Mesendoderm (in vitro differentiated cells): Measurements from ENCODE around the gene DPYD.

ENCODE experiments used
- DNase-seq: peaks from one replicate; pipeline ENCODE4 v3.0.0; 2013
- H2AK5ac ChIP-seq: 2 replicates; pipeline ENCODE4 v1.6.1; 2013; ENCODE audit warnings: low read length, inconsistent platforms
- H2BK120ac ChIP-seq: 2 replicates; pipeline ENCODE4 v1.6.1; 2013; ENCODE audit warnings: low read depth, mild to moderate bottlenecking, low read length, moderate library complexity, mixed read lengths
- H2BK15ac ChIP-seq: replicated peaks from 2 replicates; pipeline ENCODE4 v1.6.1; 2013; ENCODE audit warnings: low read depth, mild to moderate bottlenecking, moderate library complexity
- H2BK5ac ChIP-seq: 2 replicates; pipeline ENCODE4 v1.6.1; 2013; ENCODE audit warnings: low read length, inconsistent platforms
- H3K18ac ChIP-seq: 2 replicates; pipeline ENCODE4 v1.6.1; 2013; ENCODE audit warnings: mild to moderate bottlenecking, low read length, mixed read lengths
- H3K23ac ChIP-seq: one replicate; pipeline ENCODE4 v1.6.1; 2013; ENCODE audit warnings: low read length
- H3K27ac ChIP-seq: 2 replicates; pipeline ENCODE4 v1.5.1; 2013; ENCODE audit warnings: low read depth, mild to moderate bottlenecking, inconsistent platforms, low read length, moderate library complexity
- H3K27me3 ChIP-seq: 2 replicates; pipeline ENCODE4 v1.6.1; 2013; ENCODE audit warnings: low read length, control low read depth, mild to moderate bottlenecking, inconsistent platforms; ENCODE audit not compliant: insufficient read depth, poor library complexity
- H3K36me3 ChIP-seq: 2 replicates; pipeline ENCODE4 v1.6.1; 2013; ENCODE audit warnings: low read length, inconsistent platforms; ENCODE audit not compliant: control insufficient read depth, insufficient read depth
- H3K4ac ChIP-seq: one replicate; pipeline ENCODE4 v1.6.1; 2013; ENCODE audit warnings: low read depth, mild to moderate bottlenecking, low read length, moderate library complexity
- H3K4me1 ChIP-seq: 2 replicates; pipeline ENCODE4 v1.6.1; 2013; ENCODE audit warnings: low read depth, low read length, inconsistent platforms; ENCODE audit not compliant: control insufficient read depth
- H3K4me2 ChIP-seq: 2 replicates; pipeline ENCODE4 v1.6.1; 2013; ENCODE audit warnings: low read length
- H3K4me3 ChIP-seq: 2 replicates; pipeline ENCODE4 v1.5.1; 2013; ENCODE audit warnings: mild to moderate bottlenecking, low read length
- H3K56ac ChIP-seq: one replicate; pipeline ENCODE4 v1.6.1; 2013; ENCODE audit warnings: low read length
- H3K79me1 ChIP-seq: 2 replicates; pipeline ENCODE4 v1.6.1; 2013; ENCODE audit warnings: low read length, inconsistent platforms
- H3K79me2 ChIP-seq: 2 replicates; pipeline ENCODE4 v1.6.1; 2013; ENCODE audit warnings: mild to moderate bottlenecking, low read length; ENCODE audit not compliant: control insufficient read depth, insufficient read depth
- H3K9ac ChIP-seq: 2 replicates; pipeline ENCODE4 v1.6.1; 2013; ENCODE audit warnings: low read length, inconsistent platforms
- H4K5ac ChIP-seq: one replicate; pipeline ENCODE4 v1.6.1; 2013; ENCODE audit warnings: low read length
- H4K8ac ChIP-seq: one replicate; pipeline ENCODE4 v1.6.1; 2013; ENCODE audit warnings: low read depth, mild to moderate bottlenecking, control low read depth, low read length, moderate library complexity
- WGBS: extraction: QIAGEN DNeasy Blood & Tissue Kit; methylation state at CpG from one replicate; pipeline ENCODE4 v1.1.7; 2013; ENCODE audit warnings: low lambda C conversion rate, missing lambda C conversion rate; ENCODE audit not compliant: insufficient coverage; ENCODE audit errors: extremely low coverage; 5-methylcytosine and 5-hydroxymethylcytosine counted together

DPYD gene

DNA sequence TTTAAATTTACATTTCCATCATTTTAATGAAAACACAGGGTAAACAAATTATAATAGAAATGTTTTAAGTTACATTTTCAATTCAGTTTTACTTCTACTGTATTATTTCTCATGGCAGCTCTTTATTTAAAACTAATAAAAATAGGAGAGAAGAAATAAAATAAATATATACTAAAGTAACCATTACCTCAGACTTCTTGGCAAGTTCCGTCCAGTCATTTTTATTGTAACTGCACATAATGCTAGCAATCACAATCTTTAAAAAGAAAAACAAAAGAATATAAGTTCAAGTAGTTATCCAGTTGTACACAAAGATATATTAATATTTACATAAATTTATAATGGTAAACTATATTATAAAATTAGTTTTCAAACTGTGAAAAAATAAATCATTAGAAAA, 538.6 kb downstream of the DPYD start:
- Histone ChIP-seq H2AK5ac (no peak overlapping the region), H2BK15ac (no peak overlapping the region), H2BK5ac (no peak overlapping the region), H3K9ac (no peak overlapping the region), H3K4me1 (no peaks in the 10 kb centered on the region), H3K79me2 (no peaks in the 10 kb centered on the region), H3K18ac (no peak overlapping the region), H3K27ac (no peak overlapping the region), H3K27me3 (no peaks in the 10 kb centered on the region), H3K23ac (no peak overlapping the region), H4K5ac (no peak overlapping the region), H2BK120ac (no peak overlapping the region), H3K79me1 (no peaks in the 10 kb centered on the region), H3K36me3 (no peaks in the 10 kb centered on the region), H3K4me2 (no peak overlapping the region), H3K56ac (no peak overlapping the region), H3K4ac (no peak overlapping the region), H4K8ac (no peak overlapping the region), H3K4me3 (no peak overlapping the region)
- no peak for DNase-seq
- no CpG with 5 or more reads among the region's 1 CpG for WGBS

DNA sequence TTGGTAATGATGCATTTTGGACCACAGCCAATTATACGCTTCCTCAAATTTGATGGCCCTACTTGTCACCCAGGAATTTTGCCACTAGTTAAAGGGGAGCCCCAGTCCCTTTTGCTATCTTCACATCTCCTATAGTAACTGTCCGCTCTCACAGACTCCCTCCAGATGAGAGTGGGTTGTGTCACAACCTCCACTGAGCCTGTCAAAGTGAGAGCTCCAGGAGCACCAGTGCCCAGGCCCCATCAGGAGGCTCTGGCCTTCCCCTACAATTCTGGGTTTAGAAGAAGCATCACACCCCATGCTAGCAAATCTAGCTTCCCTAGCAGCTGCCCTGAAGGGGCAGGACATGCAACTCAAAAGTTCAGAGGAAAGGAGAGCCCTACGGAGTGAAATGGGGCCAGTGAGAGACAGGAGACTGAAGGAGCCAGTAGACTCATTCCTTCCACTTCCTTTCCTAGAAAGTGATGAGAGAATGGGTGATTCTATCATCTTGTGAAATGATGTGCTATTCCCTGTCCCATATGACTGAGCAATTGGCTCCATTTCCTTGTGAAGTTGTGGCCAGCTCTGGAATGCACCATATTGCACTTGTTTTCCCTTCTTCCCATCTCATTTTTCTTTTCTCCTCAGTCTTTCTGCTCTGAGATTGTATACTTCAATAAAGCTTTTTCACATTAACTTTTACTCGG, 541.3 kb downstream of the DPYD start:
- H3K27ac ChIP-seq = no peak overlapping the region
- no peaks in the 10 kb centered on the region for H3K79me2 ChIP-seq
- H3K56ac ChIP-seq = no peak overlapping the region
- no peak overlapping the region for H2BK15ac ChIP-seq
- H3K27me3 ChIP-seq = no peaks in the 10 kb centered on the region
- no peak overlapping the region for H2BK120ac ChIP-seq
- H3K9ac ChIP-seq = no peak overlapping the region
- no peak overlapping the region for H4K5ac ChIP-seq
- no peaks in the 10 kb centered on the region for H3K4me1 ChIP-seq
- WGBS = no CpG with 5 or more reads among the region's 4 CpGs
- no peak overlapping the region for H3K18ac ChIP-seq
- no peak overlapping the region for H3K4me3 ChIP-seq
- no peak for DNase-seq
- no peak overlapping the region for H4K8ac ChIP-seq
- H3K4me2 ChIP-seq = no peak overlapping the region
- no peaks in the 10 kb centered on the region for H3K79me1 ChIP-seq
- H3K23ac ChIP-seq = no peak overlapping the region
- no peak overlapping the region for H2BK5ac ChIP-seq
- H3K36me3 ChIP-seq = no peaks in the 10 kb centered on the region
- H2AK5ac ChIP-seq = no peak overlapping the region
- no peak overlapping the region for H3K4ac ChIP-seq

GRCh38 chr1:97378596-97378995, 542.2 kb downstream of the DPYD start:
- Histone ChIP-seq H3K56ac (no peak overlapping the region), H4K5ac (no peak overlapping the region), H3K27ac (no peak overlapping the region), H2BK120ac (no peak overlapping the region), H3K36me3 (no peaks in the 10 kb centered on the region), H3K23ac (no peak overlapping the region), H2BK5ac (no peak overlapping the region), H2BK15ac (no peak overlapping the region), H4K8ac (no peak overlapping the region), H3K4me1 (no peaks in the 10 kb centered on the region), H3K4ac (no peak overlapping the region), H3K18ac (no peak overlapping the region), H3K27me3 (no peaks in the 10 kb centered on the region), H3K79me1 (no peaks in the 10 kb centered on the region), H3K9ac (no peak overlapping the region), H3K4me3 (no peak overlapping the region), H2AK5ac (no peak overlapping the region), H3K79me2 (no peaks in the 10 kb centered on the region), H3K4me2 (no peak overlapping the region)
- WGBS = no CpG with 5 or more reads among the region's 3 CpGs
- no peak for DNase-seq

DNA sequence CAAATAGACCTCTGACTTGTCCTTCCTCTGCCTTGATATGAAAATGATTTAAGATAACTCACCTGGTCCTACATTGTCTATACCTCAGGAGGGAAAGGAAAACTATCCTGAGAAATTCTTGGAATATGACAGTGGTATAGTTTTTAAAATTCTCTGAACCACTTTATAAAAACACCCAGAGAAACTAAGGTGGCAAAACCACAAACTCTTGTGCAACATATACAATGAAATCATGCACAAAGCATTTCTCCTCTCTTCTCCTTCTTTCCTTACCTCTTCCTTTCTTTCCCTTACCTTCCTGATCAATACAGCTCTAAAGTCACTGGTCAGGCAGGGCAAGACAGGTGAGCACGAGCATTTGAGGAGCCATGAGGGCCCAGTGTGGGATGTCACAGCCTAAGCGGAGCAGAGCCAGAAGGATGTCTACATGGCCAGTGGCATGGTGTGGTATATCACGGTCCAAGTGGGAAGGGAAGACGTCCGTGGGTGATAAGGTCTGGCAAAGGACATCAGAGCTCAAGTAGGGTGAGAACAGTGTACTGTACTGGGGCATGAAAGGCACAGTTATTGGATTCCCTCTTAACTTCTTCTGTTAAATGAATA, 543.3 kb downstream of the DPYD start:
- WGBS = no CpG with 5 or more reads among the region's 5 CpGs
- Histone ChIP-seq H2BK5ac (no peak overlapping the region), H3K79me2 (no peaks in the 10 kb centered on the region), H3K4me1 (no peaks in the 10 kb centered on the region), H3K4me2 (no peak overlapping the region), H3K18ac (no peak overlapping the region), H3K27ac (no peak overlapping the region), H3K4ac (no peak overlapping the region), H3K9ac (no peak overlapping the region), H4K8ac (no peak overlapping the region), H3K36me3 (no peaks in the 10 kb centered on the region), H3K4me3 (no peak overlapping the region), H3K56ac (no peak overlapping the region), H2BK120ac (no peak overlapping the region), H2BK15ac (no peak overlapping the region), H3K79me1 (no peaks in the 10 kb centered on the region), H2AK5ac (no peak overlapping the region), H3K27me3 (no peaks in the 10 kb centered on the region), H4K5ac (no peak overlapping the region), H3K23ac (no peak overlapping the region)
- DNase-seq = no peak

DNA sequence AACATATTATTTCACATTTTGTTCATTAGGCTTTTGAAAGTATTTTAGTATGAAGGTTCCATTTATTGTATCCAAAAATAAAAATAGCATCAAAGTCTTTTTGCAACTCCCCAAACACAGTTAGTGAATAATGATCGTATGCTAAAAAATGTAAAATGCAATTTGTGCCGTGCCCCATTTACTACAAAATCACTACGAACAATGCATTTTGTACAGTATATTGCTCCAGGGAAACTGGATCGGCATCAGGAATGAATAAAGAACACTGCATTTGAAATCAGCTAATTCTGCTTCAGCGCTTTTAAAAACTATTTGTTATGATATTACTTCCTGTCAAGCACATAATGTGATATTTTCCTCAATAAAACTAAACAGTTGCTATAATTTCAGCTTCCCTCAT, 547.8 kb downstream of the DPYD start:
- no peak overlapping the region for H3K4ac ChIP-seq
- no CpG with 5 or more reads among the region's 5 CpGs for WGBS
- no peak overlapping the region for H3K23ac ChIP-seq
- H3K36me3 ChIP-seq = no peaks in the 10 kb centered on the region
- H3K4me3 ChIP-seq = no peak overlapping the region
- H3K27ac ChIP-seq = no peak overlapping the region
- no peak overlapping the region for H2BK120ac ChIP-seq
- H4K8ac ChIP-seq = no peak overlapping the region
- H3K4me2 ChIP-seq = no peak overlapping the region
- no peak overlapping the region for H3K18ac ChIP-seq
- no peak for DNase-seq
- H3K4me1 ChIP-seq = no peaks in the 10 kb centered on the region
- no peak overlapping the region for H2BK15ac ChIP-seq
- H4K5ac ChIP-seq = no peak overlapping the region
- no peak overlapping the region for H2AK5ac ChIP-seq
- no peaks in the 10 kb centered on the region for H3K79me1 ChIP-seq
- H3K79me2 ChIP-seq = no peaks in the 10 kb centered on the region
- no peak overlapping the region for H2BK5ac ChIP-seq
- H3K56ac ChIP-seq = no peak overlapping the region
- H3K9ac ChIP-seq = no peak overlapping the region
- no peaks in the 10 kb centered on the region for H3K27me3 ChIP-seq

GRCh38 chr1:97372531-97372930, 548.3 kb downstream of the DPYD start:
- Histone ChIP-seq H3K18ac (no peak overlapping the region), H3K36me3 (no peaks in the 10 kb centered on the region), H4K8ac (no peak overlapping the region), H3K4me3 (no peak overlapping the region), H4K5ac (no peak overlapping the region), H3K9ac (no peak overlapping the region), H3K27me3 (no peaks in the 10 kb centered on the region), H3K4me1 (no peaks in the 10 kb centered on the region), H3K4me2 (no peak overlapping the region), H2AK5ac (no peak overlapping the region), H3K79me1 (no peaks in the 10 kb centered on the region), H3K23ac (no peak overlapping the region), H2BK120ac (no peak overlapping the region), H3K27ac (no peak overlapping the region), H3K4ac (no peak overlapping the region), H2BK5ac (no peak overlapping the region), H3K56ac (no peak overlapping the region), H2BK15ac (no peak overlapping the region), H3K79me2 (no peaks in the 10 kb centered on the region)
- DNase-seq = no peak
- no CpG with 5 or more reads among the region's 1 CpG for WGBS
